ENCODE data around the gene CD80. TPM values are rescaled to one million over a fixed set of nuclear protein-coding genes. Genes with fewer than 3 reads are reported as not detected.

The CD80 gene
- total and polyA plus RNA-seq, 4 donors: 0.89 to 8.6 (median 4.2) TPM

- Histone ChIP-seq H3K9ac (ENCODE audit: insufficient read depth in 1 of 2, low read length in 2 of 2) (no peak overlapping the region), H3K27me3 (ENCODE audit: control insufficient read depth in 3 of 3, insufficient read depth in 3 of 3, low read length in 2 of 3) (no peaks in the 10 kb centered on the region), H3K4me3 (no peak overlapping the region), H3K9me3 (ENCODE audit: control insufficient read depth in 4 of 4, insufficient read depth in 3 of 4, low read length in 3 of 4) (peaks cover 0 to 2% (median 0%) of the 10 kb centered on the region in 4 donors), H3K36me3 (ENCODE audit: control insufficient read depth in 4 of 4, insufficient read depth in 4 of 4, low read length in 4 of 4) (peaks cover 13 to 61% (median 37%) of the 10 kb centered on the region in 4 donors), H3K27ac (ENCODE audit: low read depth in 1 of 2, low read length in 1 of 2) (no peak overlapping the region), H3K4me1 (ENCODE audit: control insufficient read depth in 5 of 5, insufficient read depth in 5 of 5, low read length in 5 of 5) (no peaks in the 10 kb centered on the region)
- ATAC-seq (ENCODE audit: insufficient read depth, low FRiP score) (no peak), DNase-seq (no peak)
- TF ChIP-seq CTCF (IDR thresholded peaks at IDR 0.05; ENCODE audit: control extremely low read depth, extremely low read depth): no peak
- WGBS, 2 donors: 93 to 94% methylated on average over 1 of the region's 1 CpG
Observed at GRCh38 chr3:119518026-119518425, 41.4 kb downstream of the CD80 start.

GRCh38 chr3:119517112-119517511 lies 42.3 kb downstream of the CD80 start:
- WGBS, 2 donors: 74 to 81% methylated on average over 2 of the region's 2 CpGs
- TF ChIP-seq CTCF (IDR thresholded peaks at IDR 0.05; ENCODE audit: control extremely low read depth, extremely low read depth): no peak
- no peak overlapping the region for H3K9ac ChIP-seq (ENCODE audit: insufficient read depth in 1 of 2, low read length in 2 of 2)
- peak overlapping the region in 1 of 2 donors; percentile 55 for H3K27ac ChIP-seq (ENCODE audit: low read depth in 1 of 2, low read length in 1 of 2)
- no peaks in the 10 kb centered on the region for H3K27me3 ChIP-seq (ENCODE audit: control insufficient read depth in 3 of 3, insufficient read depth in 3 of 3, low read length in 2 of 3)
- H3K9me3 ChIP-seq (ENCODE audit: control insufficient read depth in 4 of 4, insufficient read depth in 3 of 4, low read length in 3 of 4): peaks cover 0 to 2% (median 0%) of the 10 kb centered on the region in 4 donors
- no peak for DNase-seq
- ATAC-seq (ENCODE audit: insufficient read depth, low FRiP score): no peak
- H3K4me1 ChIP-seq (ENCODE audit: control insufficient read depth in 5 of 5, insufficient read depth in 5 of 5, low read length in 5 of 5): no peaks in the 10 kb centered on the region
- peaks cover 15 to 59% (median 37%) of the 10 kb centered on the region in 4 donors for H3K36me3 ChIP-seq (ENCODE audit: control insufficient read depth in 4 of 4, insufficient read depth in 4 of 4, low read length in 4 of 4)
- no peak overlapping the region for H3K4me3 ChIP-seq

- ATAC-seq (ENCODE audit: insufficient read depth, low FRiP score): no peak
- H3K36me3 ChIP-seq (ENCODE audit: control insufficient read depth in 4 of 4, insufficient read depth in 4 of 4, low read length in 4 of 4): peaks cover 15 to 41% (median 29%) of the 10 kb centered on the region in 4 donors
Observed at GRCh38 chr3:119514637-119515036, 44.8 kb downstream of the CD80 start.

More at GRCh38 chr3:119514637-119515036, 44.8 kb downstream of the CD80 start:
- no peak for TF ChIP-seq CTCF (IDR thresholded peaks at IDR 0.05; ENCODE audit: control extremely low read depth, extremely low read depth)
- WGBS, 2 donors: 82 to 98% methylated on average over 2 of the region's 2 CpGs
- DNase-seq: no peak
- no peaks in the 10 kb centered on the region for H3K27me3 ChIP-seq (ENCODE audit: control insufficient read depth in 3 of 3, insufficient read depth in 3 of 3, low read length in 2 of 3)
- peaks cover 0 to 2% (median 0%) of the 10 kb centered on the region in 4 donors for H3K9me3 ChIP-seq (ENCODE audit: control insufficient read depth in 4 of 4, insufficient read depth in 3 of 4, low read length in 3 of 4)
- H3K4me3 ChIP-seq: no peak overlapping the region
- H3K4me1 ChIP-seq (ENCODE audit: control insufficient read depth in 5 of 5, insufficient read depth in 5 of 5, low read length in 5 of 5): no peaks in the 10 kb centered on the region
- H3K9ac ChIP-seq (ENCODE audit: insufficient read depth in 1 of 2, low read length in 2 of 2): no peak overlapping the region
- H3K27ac ChIP-seq (ENCODE audit: low read depth in 1 of 2, low read length in 1 of 2): no peak overlapping the region
